Gastrocnemius medialis (tissue), 4 donors: ENCODE measurements around the gene SLC29A3. TPM values are rescaled to one million over a fixed set of nuclear protein-coding genes. Genes with fewer than 3 reads are reported as not detected.

Experiments
- ATAC-seq, 2 donors: fragments of 150-250 bp; one replicate each; pipeline ENCODE4 v1.9.1; 2016
- DNase-seq, 2 donors: peaks; one replicate each; pipeline ENCODE4 v3.0.0-alpha.2; 2019
- H3K27ac ChIP-seq, 4 donors: fragments of 200-600 bp; sonication (generic); 1 replicate in 1 of 4; 2 replicates in 3 of 4; pipeline ENCODE4 v1.5.1; 2016 to 2018; ENCODE audit warnings: mild to moderate bottlenecking in 2 of 4, moderate library complexity in 1 of 4
- H3K27me3 ChIP-seq, 3 donors: fragments of 200-600 bp; sonication (generic) in 2 of 3; 1 replicate in 1 of 3; 2 replicates in 2 of 3; pipeline versions ENCODE4 v1.5.1 to v1.6.0; 2016 to 2019; ENCODE audit warnings: mild to moderate bottlenecking in 1 of 3, moderate library complexity in 1 of 3
- H3K36me3 ChIP-seq, 2 donors: fragments of 200-600 bp; sonication (generic) in 1 of 2; one replicate each; pipeline ENCODE4 v1.5.1; 2017 to 2018
- H3K4me1 ChIP-seq, 2 donors: fragments of 200-600 bp; sonication (generic) in 1 of 2; one replicate each; pipeline ENCODE4 v1.5.1; 2016 to 2017; ENCODE audit warnings: mild to moderate bottlenecking in 2 of 2
- H3K4me3 ChIP-seq, 4 donors: fragments of 200-600 bp; sonication (generic) in 3 of 4; 1 replicate in 1 of 4; 2 replicates in 3 of 4; pipeline ENCODE4 v1.5.1; 2016 to 2019; ENCODE audit warnings: mild to moderate bottlenecking in 2 of 4
- H3K9me3 ChIP-seq, 3 donors: fragments of 200-600 bp; sonication (generic) in 2 of 3; 1 replicate in 1 of 3; 2 replicates in 2 of 3; pipeline ENCODE4 v1.5.1; 2016 to 2019
- CTCF ChIP-seq, 5 experiments: fragments of 450-650 bp in 3 of 5; fragments of 200-600 bp in 2 of 5; sonication (generic) in 2 of 5; IDR thresholded peaks in 4 of 5; conservative IDR thresholded peaks in 1 of 5; 1 replicate in 4 of 5; 2 replicates in 1 of 5; pipeline ENCODE4 v1.5.1; 2016 to 2019; ENCODE audit warnings: antibody characterized with exemption in 5 of 5, mild to moderate bottlenecking in 3 of 5, moderate library complexity in 3 of 5
- POLR2A ChIP-seq, 2 donors: fragments of 450-650 bp; IDR thresholded peaks; one replicate each; pipeline ENCODE4 v1.6.1; 2017; ENCODE audit warnings: antibody characterized with exemption in 2 of 2, mild to moderate bottlenecking in 2 of 2, moderate library complexity in 2 of 2
- in situ Hi-C, 4 donors: fragments of 200-750 bp; cut with MboI; loops; one replicate each; pipeline versions ENCODE4 v1.15.0 to v1.8.0; 2017; ENCODE audit warnings: low sequenced_read_pairs in 4 of 4
- intact Hi-C: fragments of 100-400 bp; cut with DNase I; formaldehyde crosslinking; loops from one replicate; pipeline ENCODE4 v1.15.1; 2023; ENCODE audit warnings: low total_unique reads
- total RNA-seq, 4 donors: library from RNA; depleted of rRNA; stranded (reverse); fragments of >200 nt; gene quantifications; one replicate each; pipeline versions ENCODE4 v1.1.0 to v1.2.3, GENCODE V29; 2016

SLC29A3 gene
- total RNA-seq, 4 donors from 2014 or later = 0.36 to 2.8 (median 2.0) TPM

- intact Hi-C loops (loop anchor here (5.0 kb wide), 2 partner anchors 384 to 399 kb away; no protein-coding TSS in a partner anchor), in situ Hi-C loops (loop anchor here (5.0 to 25.0 kb wide), 8 partner anchors 69 to 502 kb away; no protein-coding TSS in a partner anchor)
- Histone ChIP-seq H3K4me3 (peak overlapping the region in 1 of 4 donors; percentile 2), H3K9me3 (no peaks in the 10 kb centered on the region), H3K4me1 (peaks cover 7 to 11% of the 10 kb centered on the region in 2 donors), H3K27me3 (no peaks in the 10 kb centered on the region), H3K27ac (peak overlapping the region in 3 of 4 donors; percentile 18 to 59 (median 34)), H3K36me3 (no peaks in the 10 kb centered on the region)
- TF ChIP-seq CTCF (IDR thresholded peaks at IDR 0.05 in 4 of 5, conservative IDR thresholded peaks at IDR 0.05 in 1 of 5) = no peak
- no peak for TF ChIP-seq POLR2A (IDR thresholded peaks at IDR 0.05)
- ATAC-seq (peak; percentile 59 to 73), DNase-seq (peak; percentile 15 to 59)
Measured at GRCh38 chr10:71312811-71313789, 6.0 kb upstream of the SLC29A3 start.

GRCh38 chr10:71314028-71314693 lies 4.9 kb upstream of the SLC29A3 start:
- no peaks in the 10 kb centered on the region for H3K36me3 ChIP-seq
- H3K4me3 ChIP-seq = peak overlapping the region in 1 of 4 donors; percentile 25
- in situ Hi-C loops (loop anchor here (5.0 to 25.0 kb wide), 8 partner anchors 68 to 501 kb away; no protein-coding TSS in a partner anchor), intact Hi-C loops (loop anchor here (1.0 to 5.0 kb wide), 3 partner anchors 256 to 398 kb away; no protein-coding TSS in a partner anchor)
- H3K9me3 ChIP-seq = no peaks in the 10 kb centered on the region
- peak; percentile 54 to 62 for ATAC-seq
- TF ChIP-seq CTCF (IDR thresholded peaks at IDR 0.05 in 4 of 5, conservative IDR thresholded peaks at IDR 0.05 in 1 of 5) (peak; percentile 39 to 96 (median 83)), POLR2A (IDR thresholded peaks at IDR 0.05) (no peak)
- H3K27me3 ChIP-seq = no peaks in the 10 kb centered on the region
- H3K27ac ChIP-seq = peak overlapping the region in 2 of 4 donors; percentile 18 to 59
- DNase-seq = peak in 1 of 2 donors; percentile 35
- H3K4me1 ChIP-seq = peaks cover 11% of the 10 kb centered on the region in 2 donors

GRCh38 chr10:71314694-71315225 lies 4.3 kb upstream of the SLC29A3 start:
- ATAC-seq (no peak), DNase-seq (no peak)
- no peaks in the 10 kb centered on the region for H3K27me3 ChIP-seq
- H3K4me3 ChIP-seq = peak overlapping the region in 1 of 4 donors; percentile 25
- in situ Hi-C loops (loop anchor here (5.0 to 25.0 kb wide), 8 partner anchors 68 to 500 kb away; no protein-coding TSS in a partner anchor), intact Hi-C loops (loop anchor here (1.0 to 5.0 kb wide), 7 partner anchors 163 to 583 kb away; partner anchors contain the start of gene VSIR)
- no peaks in the 10 kb centered on the region for H3K9me3 ChIP-seq
- no peak overlapping the region for H3K27ac ChIP-seq
- no peaks in the 10 kb centered on the region for H3K36me3 ChIP-seq
- H3K4me1 ChIP-seq = peaks cover 11 to 14% of the 10 kb centered on the region in 2 donors
- TF ChIP-seq POLR2A (IDR thresholded peaks at IDR 0.05) (no peak), CTCF (IDR thresholded peaks at IDR 0.05 in 4 of 5, conservative IDR thresholded peaks at IDR 0.05 in 1 of 5) (no peak)

GRCh38 chr10:71316056-71316785 lies 2.8 kb upstream of the SLC29A3 start:
- intact Hi-C loops (loop anchor here (5.0 kb wide), 4 partner anchors 161 to 581 kb away; partner anchors contain the start of gene VSIR), in situ Hi-C loops (loop anchor here (10.0 to 25.0 kb wide), 6 partner anchors 246 to 499 kb away; no protein-coding TSS in a partner anchor)
- Histone ChIP-seq H3K4me1 (peaks cover 11 to 16% of the 10 kb centered on the region in 2 donors), H3K27ac (no peak overlapping the region), H3K36me3 (no peaks in the 10 kb centered on the region), H3K27me3 (no peaks in the 10 kb centered on the region), H3K4me3 (no peak overlapping the region), H3K9me3 (no peaks in the 10 kb centered on the region)
- TF ChIP-seq CTCF (IDR thresholded peaks at IDR 0.05 in 4 of 5, conservative IDR thresholded peaks at IDR 0.05 in 1 of 5) = no peak
- DNase-seq (no peak), ATAC-seq (no peak)
